ENCODE data around the gene LINC01488.

Gene LINC01488

DNA sequence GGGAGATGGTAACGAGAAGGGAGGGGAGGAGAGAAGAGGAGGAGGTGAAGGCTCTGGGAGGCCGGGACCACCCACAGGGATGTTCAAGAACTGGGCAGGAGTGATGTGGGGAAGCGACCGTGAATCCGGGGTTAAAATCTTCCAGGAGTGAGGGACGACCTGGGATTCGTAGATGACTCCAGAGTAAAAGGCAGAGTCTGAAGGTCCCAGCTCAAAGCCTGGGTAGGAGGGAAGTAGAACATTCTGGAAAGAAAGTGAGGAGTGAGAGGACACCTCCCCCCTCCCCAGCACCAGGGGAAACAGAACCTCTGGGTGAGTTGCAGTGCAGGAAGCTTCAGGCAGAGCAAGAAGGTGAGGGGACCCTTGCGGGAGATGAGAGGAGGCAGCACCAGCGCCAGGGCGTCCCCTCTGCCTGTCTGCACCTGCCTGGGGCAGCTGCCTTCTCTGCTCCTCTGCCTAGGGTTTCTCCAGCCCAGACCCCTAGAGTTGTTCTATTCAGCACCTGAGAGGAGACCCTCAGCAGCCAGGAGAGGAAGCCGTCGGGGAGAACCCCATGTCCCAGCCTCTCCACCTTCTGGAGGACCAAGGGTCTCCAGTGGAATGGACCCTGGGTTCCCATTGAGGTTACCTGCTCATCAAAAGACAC is 49.7 kb downstream of the LINC01488 start:
- DNase-seq (ENCODE audit: low spot score), result no peak

DNA sequence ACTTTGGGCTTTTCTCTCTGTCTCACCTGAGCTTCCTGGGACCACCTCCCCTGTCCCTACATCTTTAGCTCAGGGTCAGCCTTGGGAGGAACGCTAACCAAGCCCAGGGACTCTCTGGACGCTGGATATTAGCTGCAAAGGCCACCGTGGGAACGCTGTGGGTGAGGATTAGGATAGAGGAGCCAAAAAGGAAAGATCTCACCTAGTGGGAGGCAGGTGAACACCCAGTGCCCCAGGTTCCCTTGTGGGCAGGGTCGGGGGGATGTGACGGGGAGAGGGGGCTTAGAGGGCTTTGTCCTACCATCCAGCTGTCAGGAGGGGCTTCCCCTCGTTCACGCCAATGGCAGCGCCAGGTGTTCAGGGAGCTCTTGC is 50.2 kb downstream of the LINC01488 start:
- no peak for DNase-seq (ENCODE audit: low spot score)

DNA sequence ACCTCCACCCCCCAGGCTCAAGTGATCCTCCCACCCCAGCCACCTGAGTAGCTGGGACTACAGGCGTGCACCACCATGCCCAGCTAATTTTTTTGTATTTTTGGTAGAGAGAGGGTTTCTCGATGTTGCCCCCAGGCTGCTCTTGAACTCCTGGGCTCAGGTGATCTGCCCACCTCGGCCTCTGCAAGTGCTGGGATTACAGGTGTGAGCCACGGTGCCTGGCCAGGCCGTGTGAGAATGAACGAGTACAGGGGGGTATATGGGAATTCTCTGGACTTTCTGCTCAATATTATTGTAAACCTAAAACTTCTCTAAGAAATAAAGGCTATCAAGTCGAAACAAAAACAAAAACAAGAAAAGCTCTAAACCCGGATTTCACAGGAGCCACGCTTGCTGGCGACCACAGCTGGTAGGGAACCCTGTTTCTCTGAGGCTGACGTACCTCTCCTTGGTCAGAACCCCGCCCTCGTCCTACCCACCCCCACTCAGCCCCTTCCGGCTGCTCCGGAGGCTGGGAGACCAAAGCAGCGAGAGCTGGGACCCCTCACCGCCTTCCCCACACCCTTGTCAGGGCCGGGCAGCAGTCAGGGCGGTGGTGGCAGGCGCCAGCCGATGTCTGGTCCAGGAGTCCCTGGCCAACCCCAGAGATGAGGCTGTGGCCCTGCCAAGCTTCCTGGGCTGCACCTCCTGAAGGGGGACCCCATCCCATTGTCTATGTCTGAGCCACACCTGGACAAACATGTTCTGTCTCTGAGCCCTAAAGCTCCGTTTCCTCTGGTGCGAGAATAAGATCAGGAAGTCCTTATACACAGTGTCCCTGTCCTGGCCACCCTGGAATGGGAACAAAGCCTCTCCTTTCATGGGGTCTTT is 52.1 kb downstream of the LINC01488 start:
- no peak for DNase-seq (ENCODE audit: low spot score)

DNA sequence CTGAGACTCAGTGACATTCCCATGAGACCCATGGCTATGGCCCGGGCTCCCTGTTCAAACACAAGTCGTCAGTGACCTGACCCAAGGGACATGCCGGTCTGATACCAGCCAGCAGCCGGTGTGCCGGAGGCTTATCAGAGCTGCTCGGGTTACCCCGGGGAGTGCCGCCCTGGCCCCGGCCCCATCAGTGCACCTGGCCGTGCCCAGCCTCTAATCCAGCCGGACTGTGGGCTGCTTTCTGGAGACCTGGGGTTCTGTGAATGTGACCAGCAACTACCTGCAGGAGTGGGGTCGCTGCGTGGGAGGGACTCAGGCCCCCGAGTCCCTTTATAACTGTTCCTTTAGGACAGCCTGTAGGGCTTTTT is 52.7 kb downstream of the LINC01488 start:
- no peak for DNase-seq (ENCODE audit: low spot score)

DNA sequence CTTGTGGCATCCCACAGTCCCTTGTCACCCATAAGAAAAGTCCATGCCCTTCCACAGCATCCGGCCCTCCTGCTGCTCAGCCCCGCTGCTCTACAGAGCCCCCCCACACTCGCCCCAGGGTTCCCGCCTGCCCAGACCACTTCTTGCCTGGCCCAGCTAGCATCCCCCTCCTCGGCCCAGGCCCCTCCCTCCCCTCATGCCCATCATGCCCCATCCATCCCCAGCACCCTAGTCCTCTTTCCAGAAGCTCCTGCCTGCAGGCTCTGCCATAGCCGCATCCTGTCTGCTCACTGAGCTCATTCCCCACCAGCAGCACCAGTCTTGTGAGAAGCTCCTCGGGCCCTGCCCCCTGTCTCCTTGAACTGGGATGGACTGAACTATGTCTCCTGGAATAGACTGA is 54.4 kb downstream of the LINC01488 start:
- DNase-seq (ENCODE audit: low spot score), result no peak

DNA sequence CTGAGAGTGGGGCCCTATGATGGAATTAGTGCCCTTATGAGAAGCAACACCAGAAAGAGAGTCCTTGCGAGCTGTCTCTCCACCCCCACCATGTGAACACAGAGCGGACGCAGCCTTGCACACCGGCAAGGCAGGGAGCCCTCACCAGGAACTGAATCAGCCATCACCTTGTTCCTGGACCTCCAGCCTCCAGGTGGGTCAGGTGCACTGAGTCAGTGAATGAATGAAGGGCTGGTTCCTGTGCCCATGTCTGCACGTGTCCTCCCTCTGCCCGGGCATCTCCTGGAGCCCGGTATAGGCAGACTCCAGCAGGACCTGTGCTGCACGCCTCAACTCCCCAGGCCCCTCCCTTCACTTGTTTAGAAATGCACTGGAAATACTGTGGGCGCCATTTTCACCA is 54.9 kb downstream of the LINC01488 start:
- DNase-seq (ENCODE audit: low spot score), result no peak

DNA sequence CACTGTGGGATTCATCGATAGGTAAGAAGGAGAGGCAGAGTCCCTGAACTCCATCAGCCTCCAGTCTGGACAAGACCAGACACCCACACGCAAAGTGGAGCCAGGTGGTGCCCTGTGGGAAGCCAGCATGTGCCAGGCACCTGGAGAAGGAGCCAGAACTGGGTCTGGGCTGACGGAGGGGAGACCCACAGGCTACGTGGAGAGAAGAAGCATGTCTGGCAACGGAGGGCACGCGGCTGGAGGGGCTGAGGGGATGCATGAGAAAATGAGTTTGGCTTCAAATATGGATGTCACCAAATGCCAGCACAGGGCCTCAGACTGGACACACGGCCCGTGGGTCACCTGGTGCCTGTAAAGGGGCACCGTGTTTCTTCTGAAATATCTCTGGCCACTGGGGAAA is 55.7 kb downstream of the LINC01488 start:
- no peak for DNase-seq (ENCODE audit: low spot score)

DNA sequence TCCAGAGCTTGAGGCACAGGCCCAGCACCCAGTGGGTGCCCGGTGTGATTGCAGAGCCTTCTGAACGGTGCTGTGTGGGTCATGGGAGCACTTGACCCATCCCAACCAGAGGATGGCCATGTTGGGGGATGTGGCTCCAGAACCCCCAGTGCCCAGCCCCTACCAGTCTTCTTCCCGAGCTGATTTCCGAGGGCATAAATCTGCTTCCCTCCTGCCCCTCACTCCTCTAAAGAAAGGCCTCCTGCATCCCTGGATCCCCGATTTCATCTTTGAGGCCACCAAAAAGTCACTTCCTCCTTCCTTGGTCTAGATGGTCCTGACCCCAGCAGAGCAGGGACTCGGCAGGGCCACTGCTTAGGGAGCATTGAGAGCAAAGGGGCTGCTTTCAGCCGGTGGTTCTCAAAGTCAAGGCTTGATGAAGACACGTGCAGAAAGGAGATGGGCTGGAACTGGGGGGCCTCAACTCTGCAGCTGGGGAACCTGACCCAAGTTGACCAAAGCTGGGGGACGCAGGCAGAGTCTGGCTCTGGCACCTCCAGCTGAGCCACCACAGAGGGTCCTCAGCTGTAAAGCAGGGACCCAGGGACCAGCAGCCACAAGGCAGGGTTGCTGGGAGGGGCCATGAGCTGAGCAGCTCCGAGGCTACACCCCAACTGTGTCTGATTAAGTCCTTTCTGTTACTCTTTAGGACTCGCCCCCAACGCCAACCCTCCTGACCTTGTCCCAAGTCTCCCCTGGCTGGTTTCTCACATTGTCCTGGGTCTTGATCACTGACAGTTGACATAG is 56.6 kb downstream of the LINC01488 start:
- DNase-seq (ENCODE audit: low spot score), result no peak

DNA sequence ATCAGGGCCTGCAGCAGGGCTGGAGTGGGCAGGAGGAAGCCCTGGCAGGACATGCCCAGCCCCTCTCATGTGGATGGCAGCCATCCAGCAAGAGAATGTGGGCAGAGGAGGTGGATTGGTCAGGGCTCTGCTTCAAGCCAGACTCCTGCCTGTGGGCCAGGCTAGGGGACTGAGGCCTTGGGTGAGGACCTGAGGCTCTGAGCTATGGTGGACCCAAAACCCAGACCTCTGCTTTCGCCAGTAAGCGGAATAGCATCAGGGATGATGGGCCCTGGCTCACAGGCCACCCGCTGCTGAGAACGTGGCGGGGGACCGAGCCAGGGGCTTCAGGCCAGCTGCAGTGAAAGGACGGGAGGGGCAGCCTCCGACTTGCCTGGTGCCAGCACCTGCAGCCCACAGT is 57.4 kb downstream of the LINC01488 start:
- DNase-seq (ENCODE audit: low spot score), result no peak

DNA sequence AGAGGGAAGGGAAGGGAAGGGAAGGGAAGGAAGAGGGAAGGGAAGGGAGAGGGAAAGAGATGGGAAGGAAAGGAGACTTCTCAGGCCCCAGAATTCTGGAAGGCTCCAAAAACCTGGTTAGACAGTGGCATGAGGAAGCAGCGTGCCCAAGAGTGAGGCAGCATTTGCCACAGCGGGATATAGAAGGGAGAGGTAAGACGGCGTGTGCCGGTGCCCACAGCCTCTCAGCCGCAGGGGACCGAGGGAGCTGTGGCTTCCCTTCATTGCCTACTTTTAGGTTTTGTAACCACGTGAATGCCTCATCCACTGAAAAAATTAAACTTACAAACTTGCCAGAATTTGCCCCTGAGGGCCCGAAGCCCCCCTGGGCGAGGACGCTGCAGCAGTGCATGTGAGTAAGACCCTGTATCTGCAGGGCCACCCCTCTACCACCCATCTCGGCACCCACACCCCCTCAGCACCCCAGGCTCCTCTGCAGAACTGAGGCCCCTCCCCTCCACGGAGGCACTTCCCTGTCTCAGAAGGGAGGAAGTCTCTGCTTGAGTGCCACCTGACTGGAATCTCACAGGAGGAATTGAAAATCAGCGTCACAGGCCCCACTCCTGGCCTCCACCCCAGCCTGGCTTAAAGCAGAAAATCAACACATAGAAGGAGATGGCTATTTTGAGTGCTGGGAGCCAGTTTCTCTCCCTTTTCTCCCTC is 58.1 kb downstream of the LINC01488 start:
- peak; percentile 6 for DNase-seq (ENCODE audit: low spot score)

DNA sequence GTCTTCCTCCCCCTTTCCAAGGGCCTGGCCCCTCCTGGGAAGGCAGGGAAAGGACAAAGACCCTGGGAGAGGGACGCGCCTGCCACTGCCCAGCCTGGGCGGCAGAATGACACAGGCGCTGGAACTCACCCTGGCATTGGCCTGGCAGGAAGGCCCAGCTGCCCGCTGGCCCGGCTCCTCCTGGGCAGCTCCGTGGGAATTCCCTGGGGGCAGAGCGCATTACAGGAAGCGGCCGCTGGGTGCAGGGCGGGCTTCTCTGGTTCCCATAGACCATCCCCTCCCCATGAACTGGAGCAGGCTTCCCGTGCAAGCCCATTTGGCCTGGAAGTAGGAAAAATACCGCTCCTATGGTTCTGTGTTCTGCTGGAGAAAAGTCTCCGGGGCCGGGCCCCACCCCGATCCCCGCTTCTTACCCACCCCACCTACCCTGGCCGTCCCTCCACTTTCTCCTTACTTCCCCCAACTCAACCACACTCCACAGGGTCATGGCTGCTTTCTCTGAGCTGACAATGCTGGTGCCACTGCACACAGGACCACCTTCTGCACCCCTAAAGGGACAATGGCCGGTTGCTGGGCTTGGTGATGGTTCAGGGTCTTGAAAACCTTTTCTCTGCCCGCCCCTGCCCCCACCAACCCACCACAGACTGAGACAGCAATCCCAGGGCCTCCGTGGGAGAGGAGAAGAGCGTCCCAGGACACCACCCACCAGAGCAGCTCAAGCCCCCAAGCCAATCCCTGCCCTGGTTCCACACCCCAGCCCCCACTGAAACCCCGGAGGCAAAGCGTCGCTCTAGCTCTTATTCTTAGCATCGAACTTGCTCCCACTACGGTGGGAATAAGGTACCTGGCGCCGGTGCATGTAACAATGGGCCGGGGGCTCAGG is 58.9 kb downstream of the LINC01488 start:
- peak; percentile 2 for DNase-seq (ENCODE audit: low spot score)

DNA sequence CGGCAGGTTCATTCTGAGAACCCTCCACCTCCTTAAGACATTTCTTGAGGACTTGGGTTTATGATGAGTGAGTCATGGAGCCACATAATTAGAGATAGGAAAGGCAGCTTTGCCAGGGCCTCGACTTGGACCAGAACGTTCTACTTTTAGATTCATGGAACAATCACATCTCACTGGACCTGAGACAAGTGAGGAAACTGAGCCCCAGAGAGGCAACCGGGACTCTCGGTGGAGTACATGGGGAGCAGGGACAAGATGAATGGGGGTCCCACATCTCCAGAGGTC is 59.5 kb downstream of the LINC01488 start:
- DNase-seq (ENCODE audit: low spot score), result peak; percentile 2

DNA sequence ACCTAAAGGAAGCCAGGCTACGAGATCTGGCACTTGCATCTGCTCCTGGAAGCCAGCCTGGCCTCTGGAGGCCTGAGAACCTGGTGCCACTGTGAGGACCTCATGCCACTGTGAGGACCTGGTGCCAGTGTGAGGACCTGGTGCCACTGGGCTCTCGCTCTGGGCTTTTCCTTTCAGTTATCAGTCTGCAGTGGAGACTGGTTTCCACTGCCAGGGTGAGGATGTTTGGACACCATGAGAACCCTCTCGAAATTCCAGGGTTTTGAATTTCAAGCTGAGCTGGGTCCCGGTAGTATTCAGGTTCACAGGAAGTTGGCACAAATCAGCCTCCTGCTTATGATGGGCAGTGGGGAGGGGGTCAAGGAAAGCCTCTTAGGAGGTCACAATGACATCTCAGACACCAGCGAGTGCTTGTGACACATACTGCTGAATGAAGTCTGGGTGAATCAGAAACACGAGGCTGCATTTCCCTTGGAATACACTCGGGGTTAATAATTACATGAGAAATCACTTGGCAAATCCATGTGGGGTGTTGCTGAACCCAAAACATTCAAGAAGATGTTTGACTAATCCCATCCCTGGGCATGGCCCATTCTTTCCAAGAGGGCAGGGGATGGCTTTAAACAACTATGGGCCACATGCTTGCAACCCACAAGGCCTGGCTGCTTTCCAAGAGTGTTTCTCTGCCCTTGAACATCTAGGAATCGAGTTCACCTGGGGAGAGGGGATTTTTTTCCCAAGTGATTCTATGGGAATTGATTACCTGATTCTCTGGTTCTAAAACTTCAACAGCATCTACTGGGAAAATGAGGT is 60.2 kb downstream of the LINC01488 start:
- peak; percentile 49 for DNase-seq (ENCODE audit: low spot score)

DNA sequence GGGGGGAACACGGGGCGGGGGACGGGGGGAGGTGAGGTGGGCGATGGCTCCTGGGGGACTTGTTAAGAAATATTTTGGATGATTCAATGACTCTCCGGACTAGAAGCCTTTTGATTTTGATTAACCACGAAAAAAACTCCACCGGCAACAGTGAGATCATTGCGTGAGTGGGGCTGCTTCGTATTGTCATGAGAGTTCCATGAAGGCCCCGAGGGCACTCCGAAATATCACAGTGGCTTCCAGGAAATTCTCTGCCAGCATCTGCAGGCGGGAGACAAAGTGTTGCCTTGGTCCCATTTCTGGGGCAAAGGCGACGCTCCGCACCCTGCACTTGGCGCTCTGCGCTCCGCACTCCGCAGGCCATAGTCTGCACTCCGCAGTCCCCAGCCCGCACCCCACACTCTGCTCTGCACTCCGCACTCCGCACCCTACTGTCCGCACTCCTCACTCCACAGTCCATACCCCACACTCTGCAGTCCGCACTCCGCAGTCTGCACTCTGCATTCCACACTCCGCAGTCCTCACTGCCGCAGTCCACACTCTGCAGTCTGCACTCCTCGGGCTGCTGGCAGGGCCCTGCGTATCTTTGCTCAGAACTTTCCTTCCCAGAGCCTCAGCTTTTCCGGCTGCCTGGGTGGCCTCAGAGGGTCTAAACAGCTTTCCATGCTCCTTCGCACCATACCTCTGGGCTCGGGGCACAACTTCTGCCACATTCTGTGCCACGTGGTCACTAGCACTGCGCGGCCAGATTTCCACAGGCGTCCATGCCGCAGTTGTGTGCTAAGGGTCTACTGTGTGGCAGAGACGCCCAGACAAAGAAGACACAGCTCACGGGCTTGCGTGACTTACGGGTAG is 61.1 kb downstream of the LINC01488 start:
- peak; percentile 4 for DNase-seq (ENCODE audit: low spot score)
